Measurements from ENCODE around the gene ZMIZ1. TPM values are rescaled to one million over a fixed set of nuclear protein-coding genes. Genes with fewer than 3 reads are reported as not detected.

Gene ZMIZ1
- polyA plus RNA-seq, 2 of the 4 experiments (the other 2 are of a cell fraction): 8.1 to 30.3 TPM

DNA sequence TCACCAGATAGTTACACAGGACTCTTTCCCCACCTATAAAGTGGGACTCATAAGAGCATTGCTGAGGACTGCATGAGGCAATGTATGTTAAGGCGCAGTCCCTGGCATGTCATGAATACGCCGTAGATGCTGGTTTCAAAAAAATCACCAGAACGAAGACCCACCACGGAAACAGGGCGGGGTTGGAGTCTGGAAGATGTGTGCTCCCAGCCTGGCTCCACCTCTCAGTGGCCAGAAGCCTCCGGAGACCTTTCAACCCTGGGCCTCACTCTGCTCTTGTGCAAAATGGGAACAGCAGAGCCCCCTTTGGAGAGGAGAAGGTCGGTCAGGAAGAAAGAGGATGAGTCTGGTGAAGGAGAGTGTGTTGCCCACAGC lies 12.4 kb upstream of the ZMIZ1 start (continued):
- no peak for TF ChIP-seq RNF2 (IDR thresholded peaks at IDR 0.05; ENCODE audit: borderline replicate concordance, low read depth)
- TF ChIP-seq SMC3 (IDR thresholded peaks at IDR 0.05): no peak
- TF ChIP-seq MAZ (IDR thresholded peaks at IDR 0.05; ENCODE audit: borderline replicate concordance, low read depth, low read length): no peak

DNA sequence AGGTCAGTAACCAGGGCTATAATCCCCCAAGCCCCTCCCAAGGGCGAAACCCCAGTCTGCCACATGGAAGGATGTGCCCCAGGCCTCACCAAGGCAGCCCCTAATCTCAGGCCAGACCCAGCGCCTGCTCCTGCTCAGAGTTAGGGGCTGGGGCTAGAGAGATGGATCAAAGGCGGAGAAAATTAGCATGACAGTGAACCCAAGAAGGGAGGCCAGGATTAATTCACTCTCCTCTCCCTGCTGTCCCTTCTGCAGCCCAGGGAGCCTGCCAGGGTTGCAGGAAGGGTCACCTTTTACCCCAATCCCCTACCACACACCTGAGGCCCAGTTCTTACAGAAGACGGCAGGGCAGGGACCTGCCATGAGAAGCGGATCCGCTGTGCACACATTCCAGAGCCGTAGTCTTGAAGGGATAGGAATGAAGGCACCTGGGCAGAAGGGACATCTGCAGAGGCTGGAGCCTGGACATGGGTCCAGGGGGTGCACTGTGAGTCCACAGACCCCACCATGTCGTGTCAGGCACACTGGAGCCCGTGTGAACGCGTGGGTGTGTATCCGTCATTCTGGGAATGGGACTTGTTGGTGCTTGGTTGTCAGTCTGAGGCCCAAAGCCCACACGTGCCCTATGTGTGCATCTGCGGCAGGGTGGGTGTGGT lies 11.9 kb upstream of the ZMIZ1 start:
- Histone ChIP-seq H3K9me3 (no peaks in the 10 kb centered on the region), H3K4me1 (peaks cover 15% of the 10 kb centered on the region), H3K27ac (no peak overlapping the region), H3K4me3 (no peak overlapping the region), H3K4me2 (no peak overlapping the region)
- ChIA-PET CTCF (interaction anchor here (0.7 kb wide), 1 partner anchor 82 kb away, joined by 3 read pairs; no protein-coding TSS in a partner anchor), POLR2A (no interaction called here)
- no peak for DNase-seq (ENCODE audit: low read depth in 1 of 2, low spot score in 1 of 2)
- ATAC-seq: no peak
- no peak for FAIRE-seq
- TF ChIP-seq MAZ (IDR thresholded peaks at IDR 0.05; ENCODE audit: borderline replicate concordance, low read depth, low read length): no peak
- TF ChIP-seq KDM1A (IDR thresholded peaks at IDR 0.05; ENCODE audit: low read depth): no peak
- no peak for TF ChIP-seq RNF2 (IDR thresholded peaks at IDR 0.05; ENCODE audit: borderline replicate concordance, low read depth)
- TF ChIP-seq FOSL2 (IDR thresholded peaks at IDR 0.05): no peak
- no peak for TF ChIP-seq FOSL2 (CRISPR knock-in tag; IDR thresholded peaks at IDR 0.05)
- TF ChIP-seq RARB (CRISPR knock-in tag; IDR thresholded peaks at IDR 0.05): no peak
- no peak for TF ChIP-seq EP300 (IDR thresholded peaks at IDR 0.05)
- WGBS (ENCODE audit: missing lambda C conversion rate): 87% methylated on average over 11 of the region's 14 CpGs

DNA sequence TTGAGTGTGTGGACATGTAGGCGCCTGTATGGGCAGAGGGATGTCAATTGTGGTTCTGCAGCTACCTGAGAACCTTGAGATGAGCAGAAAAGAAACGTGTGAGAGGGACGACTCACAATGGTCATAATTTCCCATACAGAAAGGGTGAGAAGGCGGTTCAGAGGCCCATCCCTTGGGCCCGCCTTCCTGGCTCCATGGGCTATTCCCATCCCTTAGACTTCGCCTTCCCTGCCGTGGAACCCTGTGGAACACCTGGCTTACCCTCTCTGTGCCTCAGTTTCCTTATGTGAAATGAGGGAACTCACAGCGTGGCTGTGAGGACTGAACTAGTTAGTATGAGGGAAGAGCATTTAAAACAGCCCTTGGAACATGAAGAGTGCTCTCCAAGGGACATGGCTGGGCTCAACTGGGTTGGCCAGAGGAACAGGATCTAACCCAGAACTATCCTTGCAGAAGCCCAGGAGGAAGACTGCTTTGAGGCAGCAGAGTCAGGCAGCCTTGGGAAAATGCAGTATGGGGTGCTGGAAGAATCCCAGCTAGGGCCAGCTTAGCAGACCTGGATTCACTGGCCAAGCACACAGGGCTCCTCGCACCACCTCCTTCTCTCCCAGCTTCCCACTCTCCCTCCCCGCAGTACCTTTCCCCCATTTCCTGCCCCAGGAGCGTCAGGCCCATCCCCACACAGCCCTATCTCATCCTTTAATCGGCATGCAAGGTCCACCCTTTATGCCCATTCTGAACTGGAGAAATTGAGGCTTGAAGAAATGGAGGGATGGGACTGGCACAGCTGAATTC lies 11.1 kb upstream of the ZMIZ1 start:
- ATAC-seq (no peak), FAIRE-seq (no peak), DNase-seq (ENCODE audit: low read depth in 1 of 2, low spot score in 1 of 2) (no peak)
- Histone ChIP-seq H3K4me3 (no peak overlapping the region), H3K27ac (no peak overlapping the region), H3K4me2 (no peak overlapping the region), H3K9me3 (no peaks in the 10 kb centered on the region), H3K4me1 (peaks cover 15% of the 10 kb centered on the region)
- CTCF ChIA-PET: interaction anchor here (0.7 to 34.5 kb wide), 2 partner anchors 83 to 136 kb away, joined by 3 to 373 read pairs; no protein-coding TSS in a partner anchor
- TF ChIP-seq RNF2 (IDR thresholded peaks at IDR 0.05; ENCODE audit: borderline replicate concordance, low read depth) (no peak), MAZ (IDR thresholded peaks at IDR 0.05; ENCODE audit: borderline replicate concordance, low read depth, low read length) (no peak), RFX5 (IDR thresholded peaks at IDR 0.05) (no peak), KDM5A (IDR thresholded peaks at IDR 0.05) (no peak), HDAC2 (IDR thresholded peaks at IDR 0.05) (no peak), KDM1A (IDR thresholded peaks at IDR 0.05; ENCODE audit: low read depth) (no peak), HOXA7 (CRISPR knock-in tag; IDR thresholded peaks at IDR 0.05) (no peak), RCOR1 (IDR thresholded peaks at IDR 0.05; ENCODE audit: low read depth, low read length) (no peak), ESRRA (IDR thresholded peaks at IDR 0.05; ENCODE audit: borderline replicate concordance, low read length) (no peak)
- TF ChIP-seq, protein P1, sequence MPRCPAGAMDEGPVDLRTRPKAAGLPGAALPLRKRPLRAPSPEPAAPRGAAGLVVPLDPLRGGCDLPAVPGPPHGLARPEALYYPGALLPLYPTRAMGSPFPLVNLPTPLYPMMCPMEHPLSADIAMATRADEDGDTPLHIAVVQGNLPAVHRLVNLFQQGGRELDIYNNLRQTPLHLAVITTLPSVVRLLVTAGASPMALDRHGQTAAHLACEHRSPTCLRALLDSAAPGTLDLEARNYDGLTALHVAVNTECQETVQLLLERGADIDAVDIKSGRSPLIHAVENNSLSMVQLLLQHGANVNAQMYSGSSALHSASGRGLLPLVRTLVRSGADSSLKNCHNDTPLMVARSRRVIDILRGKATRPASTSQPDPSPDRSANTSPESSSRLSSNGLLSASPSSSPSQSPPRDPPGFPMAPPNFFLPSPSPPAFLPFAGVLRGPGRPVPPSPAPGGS (IDR thresholded peaks at IDR 0.05): no peak
- POLR2A ChIA-PET: no interaction called here
- 76% methylated on average over 12 of the region's 12 CpGs for WGBS (ENCODE audit: missing lambda C conversion rate)

DNA sequence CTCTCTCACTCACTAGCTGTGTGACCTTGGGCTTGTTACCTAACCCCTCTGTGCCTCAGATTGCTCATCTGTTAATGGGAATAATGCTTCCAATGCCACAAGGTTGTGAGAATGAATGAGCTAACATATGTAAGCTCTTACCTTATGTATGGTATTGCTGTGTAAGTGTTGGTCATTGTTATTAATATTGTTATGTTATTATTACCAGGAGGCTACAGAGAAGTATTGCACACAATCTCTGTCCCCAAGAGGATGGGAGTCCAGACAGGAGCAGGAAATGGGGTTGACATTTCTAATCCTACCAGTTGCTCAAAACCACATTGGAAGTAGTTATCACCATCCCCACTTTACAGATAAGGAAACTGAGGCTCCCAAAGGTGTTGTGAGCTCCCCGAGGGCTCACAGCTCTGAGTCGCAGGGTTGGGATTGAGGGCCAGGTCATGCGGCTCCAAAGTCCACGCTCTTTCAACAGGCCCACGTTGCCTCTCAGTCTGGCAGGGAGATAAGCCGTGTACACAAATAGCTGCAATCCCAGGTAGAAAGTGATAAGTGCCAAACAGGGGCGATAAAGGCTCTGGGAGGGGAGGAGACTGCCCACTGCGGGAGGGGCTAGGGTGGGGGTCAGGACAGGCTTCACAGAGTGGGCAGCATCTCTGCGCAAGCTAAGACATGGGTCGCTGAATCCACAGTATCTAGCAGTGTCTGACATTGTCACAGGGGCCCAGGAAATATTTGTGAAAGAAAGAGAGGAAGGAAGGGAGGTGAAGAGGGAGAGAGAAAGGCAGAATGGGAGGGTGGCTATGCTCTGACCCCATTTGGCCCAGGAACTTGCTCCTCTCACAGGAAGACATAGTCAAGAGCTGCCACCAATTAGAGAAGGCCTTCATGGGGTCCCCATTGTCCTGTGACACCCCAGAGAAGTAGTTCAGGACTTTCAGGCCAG lies 9.6 kb upstream of the ZMIZ1 start:
- peaks cover 15% of the 10 kb centered on the region for H3K4me1 ChIP-seq
- CTCF ChIA-PET: interaction anchor here (0.8 to 34.5 kb wide), 5 partner anchors 84 to 1012 kb away, joined by 3 to 373 read pairs (median 4); no protein-coding TSS in a partner anchor
- no peak overlapping the region for H3K4me3 ChIP-seq
- H3K27ac ChIP-seq: peak overlapping the region in 1 of 2 experiments; percentile 35; a peak in 2 of 6 replicates
- WGBS (ENCODE audit: missing lambda C conversion rate): 52% methylated on average over 9 of the region's 10 CpGs
- FAIRE-seq: no peak
- no peak for DNase-seq (ENCODE audit: low read depth in 1 of 2, low spot score in 1 of 2)
- peak overlapping the region; percentile 2; the same call in 2 of the 3 replicates for H3K4me2 ChIP-seq
- POLR2A ChIA-PET: interaction anchor here (0.5 kb wide), 1 partner anchor 30 kb away, joined by 6 read pairs; no protein-coding TSS in a partner anchor
- H3K9me3 ChIP-seq: no peaks in the 10 kb centered on the region
- ATAC-seq: no peak
- TF ChIP-seq, protein P2, sequence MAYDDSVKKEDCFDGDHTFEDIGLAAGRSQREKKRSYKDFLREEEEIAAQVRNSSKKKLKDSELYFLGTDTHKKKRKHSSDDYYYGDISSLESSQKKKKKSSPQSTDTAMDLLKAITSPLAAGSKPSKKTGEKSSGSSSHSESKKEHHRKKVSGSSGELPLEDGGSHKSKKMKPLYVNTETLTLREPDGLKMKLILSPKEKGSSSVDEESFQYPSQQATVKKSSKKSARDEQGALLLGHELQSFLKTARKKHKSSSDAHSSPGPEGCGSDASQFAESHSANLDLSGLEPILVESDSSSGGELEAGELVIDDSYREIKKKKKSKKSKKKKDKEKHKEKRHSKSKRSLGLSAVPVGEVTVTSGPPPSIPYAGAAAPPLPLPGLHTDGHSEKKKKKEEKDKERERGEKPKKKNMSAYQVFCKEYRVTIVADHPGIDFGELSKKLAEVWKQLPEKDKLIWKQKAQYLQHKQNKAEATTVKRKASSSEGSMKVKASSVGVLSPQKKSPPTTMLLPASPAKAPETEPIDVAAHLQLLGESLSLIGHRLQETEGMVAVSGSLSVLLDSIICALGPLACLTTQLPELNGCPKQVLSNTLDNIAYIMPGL (CRISPR knock-in tag; IDR thresholded peaks at IDR 0.05; ENCODE audit: borderline replicate concordance): no peak
- TF ChIP-seq NFE2L2 (conservative IDR thresholded peaks at IDR 0.05; ENCODE audit: low read length) (no peak), CBX8 (IDR thresholded peaks at IDR 0.05) (no peak), CEBPB (IDR thresholded peaks at IDR 0.05) (no peak), BHLHE40 (IDR thresholded peaks at IDR 0.05; ENCODE audit: low read depth, low read length) (no peak), EP300 (IDR thresholded peaks at IDR 0.05) (no peak), RCOR1 (IDR thresholded peaks at IDR 0.05; ENCODE audit: low read depth, low read length) (no peak), ZSCAN20 (CRISPR knock-in tag; IDR thresholded peaks at IDR 0.05) (no peak), ZFP36 (IDR thresholded peaks at IDR 0.05; ENCODE audit: borderline replicate concordance, partially characterized antibody) (no peak), HOXA7 (CRISPR knock-in tag; IDR thresholded peaks at IDR 0.05) (no peak)
- TF ChIP-seq, protein P3, sequence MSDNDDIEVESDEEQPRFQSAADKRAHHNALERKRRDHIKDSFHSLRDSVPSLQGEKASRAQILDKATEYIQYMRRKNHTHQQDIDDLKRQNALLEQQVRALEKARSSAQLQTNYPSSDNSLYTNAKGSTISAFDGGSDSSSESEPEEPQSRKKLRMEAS (IDR thresholded peaks at IDR 0.05): no peak
- TF ChIP-seq, protein P4, sequence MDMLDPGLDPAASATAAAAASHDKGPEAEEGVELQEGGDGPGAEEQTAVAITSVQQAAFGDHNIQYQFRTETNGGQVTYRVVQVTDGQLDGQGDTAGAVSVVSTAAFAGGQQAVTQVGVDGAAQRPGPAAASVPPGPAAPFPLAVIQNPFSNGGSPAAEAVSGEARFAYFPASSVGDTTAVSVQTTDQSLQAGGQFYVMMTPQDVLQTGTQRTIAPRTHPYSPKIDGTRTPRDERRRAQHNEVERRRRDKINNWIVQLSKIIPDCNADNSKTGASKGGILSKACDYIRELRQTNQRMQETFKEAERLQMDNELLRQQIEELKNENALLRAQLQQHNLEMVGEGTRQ (IDR thresholded peaks at IDR 0.05): no peak
